SK-N-SH (cell line): ENCODE results near the gene CNPY2. TPM values are rescaled to one million over a fixed set of nuclear protein-coding genes. Genes with fewer than 3 reads are reported as not detected.

Experiments
- CTCF ChIA-PET: fragments of 300-600, 350-600 bp; formaldehyde crosslinking; extraction: SDS; loops from one replicate; lab custom pipeline; 2021; lab: Yijun Ruan, JAX
- POLR2A ChIA-PET: fragments of 350-600 bp; sonication (Branson Sonifier 250); formaldehyde crosslinking; extraction: SDS; loops from one replicate; lab custom pipeline; 2020; ENCODE audit warnings: antibody characterized with exemption, inconsistent platforms; lab: Yijun Ruan, JAX
- DNase-seq: peaks from one replicate; pipeline ENCODE4 v3.0.0; 2012
- H2AFZ ChIP-seq: fragments of 200-600 bp; sonication (generic); 2 replicates; pipeline ENCODE4 v1.8.1; 2016; ENCODE audit warnings: antibody characterized with exemption, mild to moderate bottlenecking, low read depth
- H3F3A ChIP-seq: fragments of 200-600 bp; sonication (generic); replicated peaks from 2 replicates; pipeline ENCODE3; 2016; ENCODE audit warnings: antibody characterized with exemption, mild to moderate bottlenecking; ENCODE audit not compliant: insufficient read depth
- H3K27ac ChIP-seq, 2 experiments: fragments of 200-500 bp in 1 of 2; fragments of 200-600 bp in 1 of 2; sonication (Bioruptor generic) in 1 of 2; sonication (generic), shearing (Covaris generic) in 1 of 2; 2 replicates each; pipeline versions ENCODE4 v1.5.1 to v1.6.1; 2014 to 2016; ENCODE audit warnings: low read depth in 2 of 2, inconsistent platforms in 1 of 2, low read length in 1 of 2, mild to moderate bottlenecking in 1 of 2, mixed read lengths in 1 of 2
- H3K27me3 ChIP-seq: fragments of 200-600 bp; sonication (generic), shearing (Covaris generic); 2 replicates; pipeline ENCODE4 v1.6.1; 2016; ENCODE audit warnings: mixed run types; ENCODE audit not compliant: insufficient read depth
- H3K36me3 ChIP-seq, 2 experiments: fragments of 200-500 bp in 1 of 2; fragments of 200-600 bp in 1 of 2; sonication (Bioruptor generic) in 1 of 2; sonication (generic) in 1 of 2; replicated peaks in 1 of 2; 2 replicates each; pipeline versions ENCODE3 to v1.5.1; 2014 to 2016; ENCODE audit warnings: low read length in 1 of 2, mild to moderate bottlenecking in 1 of 2; ENCODE audit not compliant: insufficient read depth in 2 of 2, control insufficient read depth in 1 of 2
- H3K4me1 ChIP-seq, 2 experiments: fragments of 200-500 bp in 1 of 2; fragments of 200-600 bp in 1 of 2; sonication (Bioruptor generic) in 1 of 2; sonication (generic), shearing (Covaris generic) in 1 of 2; 2 replicates each; pipeline versions ENCODE4 v1.5.1 to v1.6.1; 2014 to 2016; ENCODE audit warnings: low read depth in 1 of 2, low read length in 1 of 2, mixed run types in 1 of 2; ENCODE audit not compliant: insufficient read depth in 2 of 2, control insufficient read depth in 1 of 2
- H3K4me2 ChIP-seq: fragments of 200-600 bp; sonication (generic), shearing (Covaris generic); 2 replicates; pipeline ENCODE4 v1.6.1; 2017; ENCODE audit warnings: mixed run types
- H3K4me3 ChIP-seq, 2 experiments: fragments of 200-500 bp in 1 of 2; fragments of 200-600 bp in 1 of 2; sonication (Bioruptor generic) in 1 of 2; sonication (generic), shearing (Covaris generic) in 1 of 2; 2 replicates each; pipeline versions ENCODE4 v1.5.1 to v1.8.1; 2014 to 2016; ENCODE audit warnings: low read depth in 2 of 2, inconsistent platforms in 1 of 2, low read length in 1 of 2, mild to moderate bottlenecking in 1 of 2, mixed read lengths in 1 of 2, moderate library complexity in 1 of 2
- H3K79me2 ChIP-seq: fragments of 200-600 bp; sonication (generic); 2 replicates; pipeline ENCODE4 v1.8.1; 2017; ENCODE audit warnings: mild to moderate bottlenecking; ENCODE audit not compliant: insufficient read depth
- H3K9ac ChIP-seq: fragments of 200-600 bp; sonication (generic); 2 replicates; pipeline ENCODE4 v1.6.1; 2017; ENCODE audit warnings: mixed run types
- H3K9me2 ChIP-seq: fragments of 200-600 bp; sonication (generic); 2 replicates; pipeline ENCODE4 v1.6.1; 2017; ENCODE audit warnings: mixed run types
- H3K9me3 ChIP-seq: fragments of 200-600 bp; sonication (generic); 2 replicates; pipeline ENCODE4 v1.6.1; 2017; ENCODE audit warnings: mixed run types, mild to moderate bottlenecking, moderate library complexity
- H4K20me1 ChIP-seq: fragments of 200-600 bp; sonication (generic); 2 replicates; pipeline ENCODE4 v1.6.1; 2017; ENCODE audit warnings: mild to moderate bottlenecking, mixed run types; ENCODE audit not compliant: insufficient read depth
- ELF1 ChIP-seq: IDR thresholded peaks from 2 replicates; pipeline ENCODE4 v1.4.0; 2012
- EP300 ChIP-seq, 2 experiments: IDR thresholded peaks; 2 replicates each; pipeline versions ENCODE4 v1.4.0 to v1.6.1; 2012; ENCODE audit warnings: borderline replicate concordance in 1 of 2, low read depth in 1 of 2, low read length in 1 of 2
- EZH2phosphoT487 ChIP-seq: fragments of 200-600 bp; sonication (generic); IDR thresholded peaks from 2 replicates; pipeline ENCODE4 v1.6.1; 2017; ENCODE audit warnings: low read depth, mixed run types, mild to moderate bottlenecking, antibody characterized with exemption, moderate library complexity, borderline replicate concordance
- FOSL2 ChIP-seq: IDR thresholded peaks from 2 replicates; pipeline ENCODE4 v1.4.0; 2012; ENCODE audit warnings: low read depth, mild to moderate bottlenecking, moderate library complexity, borderline replicate concordance
- FOXM1 ChIP-seq: IDR thresholded peaks from 2 replicates; pipeline ENCODE4 v1.4.0; 2012; ENCODE audit warnings: low read depth, mild to moderate bottlenecking
- GABPA ChIP-seq: IDR thresholded peaks from 2 replicates; pipeline ENCODE4 v1.4.0; 2012; ENCODE audit warnings: low read depth, mild to moderate bottlenecking
- GATA2 ChIP-seq: sonication (generic); formaldehyde crosslinking; IDR thresholded peaks from 2 replicates; pipeline ENCODE4 v1.5.0; 2020; ENCODE audit warnings: mild to moderate bottlenecking, missing genetic modification reagents
- MEF2A ChIP-seq: IDR thresholded peaks from 2 replicates; pipeline ENCODE4 v1.4.0; 2012; ENCODE audit warnings: low read depth, borderline replicate concordance
- MXI1 ChIP-seq: IDR thresholded peaks from 2 replicates; pipeline ENCODE4 v1.6.1; 2012; ENCODE audit warnings: mild to moderate bottlenecking, low read depth, low read length, improper control_type of control experiment
- RCOR1 ChIP-seq: fragments of 150-350 bp; IDR thresholded peaks from 2 replicates; pipeline ENCODE4 v1.6.1; 2017; ENCODE audit warnings: antibody characterized with exemption, low read length
- RXRA ChIP-seq: IDR thresholded peaks from 2 replicates; pipeline ENCODE4 v1.4.0; 2012; ENCODE audit warnings: low read depth, mild to moderate bottlenecking, borderline replicate concordance
- SMC3 ChIP-seq: IDR thresholded peaks from 2 replicates; pipeline ENCODE4 v1.6.1; 2012; ENCODE audit warnings: low read depth, low read length, improper control_type of control experiment
- TAF1 ChIP-seq: IDR thresholded peaks from 2 replicates; pipeline ENCODE4 v1.6.1; 2012; ENCODE audit warnings: low read depth, mild to moderate bottlenecking, low read length, moderate library complexity, borderline replicate concordance
- TCF12 ChIP-seq: IDR thresholded peaks from 2 replicates; pipeline ENCODE4 v1.4.0; 2012
- TEAD4 ChIP-seq: IDR thresholded peaks from 2 replicates; pipeline ENCODE4 v1.4.0; 2012; ENCODE audit warnings: mild to moderate bottlenecking, borderline replicate concordance; ENCODE audit not compliant: insufficient read depth
- YY1 ChIP-seq: IDR thresholded peaks from 2 replicates; pipeline ENCODE4 v1.4.0; 2012; ENCODE audit warnings: low read depth, mild to moderate bottlenecking
- WGBS: methylation state at CpG from one replicate; pipeline ENCODE4 v1.1.6; 2017; ENCODE audit warnings: low lambda C conversion rate; 5-methylcytosine and 5-hydroxymethylcytosine counted together
- polyA plus RNA-seq, 3 experiments: library from polyadenylated mRNA; depleted of rRNA; stranded (reverse); fragments of >200 nt; gene quantifications; 2 replicates each; pipeline ENCODE4 v1.2.3, GENCODE V29; 2012
- TF ChIP-seq, protein P1 (sequence below): fragments of 150-350 bp; IDR thresholded peaks from 2 replicates; pipeline ENCODE4 v1.6.1; 2016; ENCODE audit warnings: mild to moderate bottlenecking, low read depth, low read length
- TF ChIP-seq, protein P2 (sequence below): fragments of 150-350 bp; IDR thresholded peaks from 2 replicates; pipeline ENCODE4 v1.6.1; 2017; ENCODE audit warnings: antibody characterized with exemption, low read length, low read depth, borderline replicate concordance
- TF ChIP-seq, protein P3 (sequence below): IDR thresholded peaks from 2 replicates; pipeline ENCODE4 v1.4.0; 2012; ENCODE audit warnings: low read depth, borderline replicate concordance

CNPY2 gene
- polyA plus RNA-seq, 1 of the 3 experiments (the other 2 are of a cell fraction): 191 TPM

DNA sequence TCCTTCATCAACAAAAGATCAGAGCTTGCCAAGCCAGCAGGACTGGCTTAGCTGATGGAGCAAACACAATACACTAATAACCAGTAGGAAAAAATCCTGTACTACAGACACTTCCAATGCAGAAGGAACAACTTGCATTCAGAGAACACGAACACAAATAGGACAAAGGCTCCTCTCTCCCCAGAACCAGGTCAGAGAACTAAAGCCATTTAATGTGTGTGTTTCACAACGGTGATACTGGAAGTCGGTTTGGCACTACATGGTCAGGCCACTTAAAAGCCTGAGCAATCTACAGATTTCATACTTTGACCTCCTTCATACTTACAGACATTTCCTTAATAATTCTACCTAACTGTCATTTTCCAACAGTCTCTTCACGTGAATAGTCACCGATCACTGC, 22.0 kb downstream of the CNPY2 start (continued):
- TF ChIP-seq TAF1 (no peak), SMC3 (no peak), GABPA (no peak), RXRA (no peak)

DNA sequence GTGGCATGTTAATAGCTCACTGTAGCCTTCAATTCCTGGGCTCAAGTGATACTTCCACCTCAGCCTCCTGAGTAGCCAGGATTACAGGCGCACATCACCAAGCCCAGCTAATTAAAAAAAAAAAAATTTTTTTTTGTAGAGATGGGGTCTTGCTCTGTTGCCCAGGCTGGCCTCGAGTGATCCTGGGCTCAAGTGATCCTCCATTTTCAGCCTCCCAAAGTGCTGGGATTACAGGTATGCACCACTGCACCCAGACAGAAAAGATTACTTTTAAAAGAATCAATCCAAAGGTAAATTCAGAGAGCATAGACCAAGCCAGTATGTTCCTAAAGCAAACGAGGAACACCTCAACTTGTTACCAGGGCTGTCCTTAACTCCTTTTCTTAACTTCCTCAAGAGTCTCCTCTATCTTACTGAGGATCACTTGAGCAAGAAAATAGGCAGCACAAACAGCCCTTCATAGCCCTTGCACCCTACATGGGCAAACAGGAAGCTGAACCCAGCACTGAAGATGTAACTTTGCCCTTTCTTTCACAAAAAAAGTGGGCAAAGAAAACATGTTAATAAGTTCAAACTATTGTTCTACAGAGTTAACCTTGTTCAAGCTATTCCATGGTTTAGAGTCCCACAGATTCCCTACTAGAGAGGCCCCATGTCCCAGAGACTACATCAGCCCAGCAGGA, 26.9 kb downstream of the CNPY2 start:
- Histone ChIP-seq H4K20me1 (peaks cover 18% of the 10 kb centered on the region), H3K27me3 (no peaks in the 10 kb centered on the region), H3K9me2 (no peaks in the 10 kb centered on the region), H3K4me2 (no peak overlapping the region), H3K9me3 (no peaks in the 10 kb centered on the region), H3K9ac (no peak overlapping the region), H3K36me3 (peaks cover 24 to 41% of the 10 kb centered on the region in 2 experiments), H3K79me2 (peaks cover 80% of the 10 kb centered on the region), H3F3A (peaks cover 13% of the 10 kb centered on the region), H3K4me1 (peaks cover 0 to 5% of the 10 kb centered on the region in 2 experiments; a peak in 1 of 4 replicates), H2AFZ (no peak overlapping the region), H3K27ac (no peak overlapping the region), H3K4me3 (no peak overlapping the region)
- no peak for DNase-seq
- ChIA-PET CTCF (interaction anchor here (0.6 to 1.6 kb wide), 3 partner anchors 10 to 175 kb away, joined by 3 to 4 read pairs (median 4); partner anchors contain the start of gene ANKRD52), POLR2A (interaction anchor here (0.8 kb wide), 1 partner anchor 87 kb away, joined by 3 read pairs; no protein-coding TSS in a partner anchor)
- WGBS: 89% methylated on average over 3 of the region's 3 CpGs
- TF ChIP-seq GABPA: no peak
- no peak for TF ChIP-seq ELF1
- TF ChIP-seq FOSL2: no peak
- no peak for TF ChIP-seq MXI1

DNA sequence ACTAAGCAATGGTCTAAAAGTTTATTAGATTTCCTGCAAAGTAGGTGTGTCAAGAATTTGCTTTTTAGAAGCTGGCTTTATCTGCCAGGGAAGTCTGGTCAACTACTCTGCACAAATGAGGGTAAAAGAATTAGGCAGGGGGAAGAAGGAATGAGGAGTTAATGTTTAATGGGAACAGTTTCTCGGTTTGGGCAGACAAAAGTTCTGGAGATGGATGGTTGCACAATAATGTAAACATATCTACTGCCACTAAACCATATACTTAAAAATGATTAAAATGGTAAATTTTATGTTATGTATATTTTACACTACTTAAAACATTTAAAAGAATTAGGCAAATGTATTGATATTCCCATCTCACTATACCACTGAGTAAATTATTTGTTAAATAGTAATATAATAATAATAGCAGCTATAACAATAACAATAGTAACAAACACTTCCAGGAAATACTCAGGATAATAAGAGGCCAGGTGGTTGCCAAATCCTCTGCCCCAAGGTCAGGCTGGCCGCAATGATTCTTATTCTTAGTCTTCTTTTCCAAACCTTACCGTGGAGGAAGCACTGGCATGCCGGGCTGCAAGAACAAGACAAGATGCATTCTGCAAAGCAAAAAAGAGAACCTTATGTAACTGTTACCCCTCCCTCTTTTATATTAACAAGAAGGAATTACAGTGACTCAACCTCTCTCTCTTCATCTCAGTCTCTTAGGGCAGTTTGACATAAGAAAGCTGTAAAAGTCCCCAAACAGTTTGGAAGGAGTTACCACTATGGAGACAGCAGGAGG, 29.6 kb downstream of the CNPY2 start:
- Histone ChIP-seq H2AFZ (no peak overlapping the region), H4K20me1 (no peaks in the 10 kb centered on the region), H3F3A (peaks cover 20% of the 10 kb centered on the region), H3K79me2 (peaks cover 53% of the 10 kb centered on the region), H3K36me3 (peaks cover 40 to 55% of the 10 kb centered on the region in 2 experiments), H3K4me3 (no peak overlapping the region), H3K4me1 (peaks cover 0 to under 1% of the 10 kb centered on the region in 2 experiments; a peak in 1 of 4 replicates), H3K27me3 (no peaks in the 10 kb centered on the region), H3K4me2 (no peak overlapping the region), H3K9ac (no peak overlapping the region), H3K9me3 (no peaks in the 10 kb centered on the region), H3K9me2 (no peaks in the 10 kb centered on the region), H3K27ac (no peak overlapping the region)
- 80% methylated on average over 4 of the region's 4 CpGs for WGBS
- CTCF ChIA-PET: interaction anchor here (0.8 to 1.4 kb wide), 7 partner anchors 12 to 96 kb away, joined by 3 to 6 read pairs (median 3); no protein-coding TSS in a partner anchor
- DNase-seq: no peak
- POLR2A ChIA-PET: interaction anchor here (0.9 kb wide), 1 partner anchor 11 kb away, joined by 4 read pairs; no protein-coding TSS in a partner anchor
- no peak for TF ChIP-seq TCF12
- no peak for TF ChIP-seq MXI1
- TF ChIP-seq, protein P1, sequence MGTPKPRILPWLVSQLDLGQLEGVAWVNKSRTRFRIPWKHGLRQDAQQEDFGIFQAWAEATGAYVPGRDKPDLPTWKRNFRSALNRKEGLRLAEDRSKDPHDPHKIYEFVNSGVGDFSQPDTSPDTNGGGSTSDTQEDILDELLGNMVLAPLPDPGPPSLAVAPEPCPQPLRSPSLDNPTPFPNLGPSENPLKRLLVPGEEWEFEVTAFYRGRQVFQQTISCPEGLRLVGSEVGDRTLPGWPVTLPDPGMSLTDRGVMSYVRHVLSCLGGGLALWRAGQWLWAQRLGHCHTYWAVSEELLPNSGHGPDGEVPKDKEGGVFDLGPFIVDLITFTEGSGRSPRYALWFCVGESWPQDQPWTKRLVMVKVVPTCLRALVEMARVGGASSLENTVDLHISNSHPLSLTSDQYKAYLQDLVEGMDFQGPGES: no peak
- TF ChIP-seq RCOR1: no peak
- TF ChIP-seq MEF2A: no peak
- TF ChIP-seq RXRA: no peak
- TF ChIP-seq, protein P2, sequence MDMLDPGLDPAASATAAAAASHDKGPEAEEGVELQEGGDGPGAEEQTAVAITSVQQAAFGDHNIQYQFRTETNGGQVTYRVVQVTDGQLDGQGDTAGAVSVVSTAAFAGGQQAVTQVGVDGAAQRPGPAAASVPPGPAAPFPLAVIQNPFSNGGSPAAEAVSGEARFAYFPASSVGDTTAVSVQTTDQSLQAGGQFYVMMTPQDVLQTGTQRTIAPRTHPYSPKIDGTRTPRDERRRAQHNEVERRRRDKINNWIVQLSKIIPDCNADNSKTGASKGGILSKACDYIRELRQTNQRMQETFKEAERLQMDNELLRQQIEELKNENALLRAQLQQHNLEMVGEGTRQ: no peak
- TF ChIP-seq GATA2 (CRISPR knock-in tag): no peak
- no peak for TF ChIP-seq EZH2phosphoT487
- TF ChIP-seq GABPA: no peak
- TF ChIP-seq EP300 (IDR thresholded peaks at IDR 0.05; ENCODE audit: borderline replicate concordance in 1 of 2, low read depth in 1 of 2, low read length in 1 of 2): no peak
- TF ChIP-seq, protein P3, sequence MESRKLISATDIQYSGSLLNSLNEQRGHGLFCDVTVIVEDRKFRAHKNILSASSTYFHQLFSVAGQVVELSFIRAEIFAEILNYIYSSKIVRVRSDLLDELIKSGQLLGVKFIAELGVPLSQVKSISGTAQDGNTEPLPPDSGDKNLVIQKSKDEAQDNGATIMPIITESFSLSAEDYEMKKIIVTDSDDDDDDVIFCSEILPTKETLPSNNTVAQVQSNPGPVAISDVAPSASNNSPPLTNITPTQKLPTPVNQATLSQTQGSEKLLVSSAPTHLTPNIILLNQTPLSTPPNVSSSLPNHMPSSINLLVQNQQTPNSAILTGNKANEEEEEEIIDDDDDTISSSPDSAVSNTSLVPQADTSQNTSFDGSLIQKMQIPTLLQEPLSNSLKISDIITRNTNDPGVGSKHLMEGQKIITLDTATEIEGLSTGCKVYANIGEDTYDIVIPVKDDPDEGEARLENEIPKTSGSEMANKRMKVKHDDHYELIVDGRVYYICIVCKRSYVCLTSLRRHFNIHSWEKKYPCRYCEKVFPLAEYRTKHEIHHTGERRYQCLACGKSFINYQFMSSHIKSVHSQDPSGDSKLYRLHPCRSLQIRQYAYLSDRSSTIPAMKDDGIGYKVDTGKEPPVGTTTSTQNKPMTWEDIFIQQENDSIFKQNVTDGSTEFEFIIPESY: no peak
- TF ChIP-seq YY1: no peak
- no peak for TF ChIP-seq TEAD4
- TF ChIP-seq TAF1: no peak
- TF ChIP-seq FOXM1: no peak
